ENCODE data around the gene RPRD2.

DNA sequence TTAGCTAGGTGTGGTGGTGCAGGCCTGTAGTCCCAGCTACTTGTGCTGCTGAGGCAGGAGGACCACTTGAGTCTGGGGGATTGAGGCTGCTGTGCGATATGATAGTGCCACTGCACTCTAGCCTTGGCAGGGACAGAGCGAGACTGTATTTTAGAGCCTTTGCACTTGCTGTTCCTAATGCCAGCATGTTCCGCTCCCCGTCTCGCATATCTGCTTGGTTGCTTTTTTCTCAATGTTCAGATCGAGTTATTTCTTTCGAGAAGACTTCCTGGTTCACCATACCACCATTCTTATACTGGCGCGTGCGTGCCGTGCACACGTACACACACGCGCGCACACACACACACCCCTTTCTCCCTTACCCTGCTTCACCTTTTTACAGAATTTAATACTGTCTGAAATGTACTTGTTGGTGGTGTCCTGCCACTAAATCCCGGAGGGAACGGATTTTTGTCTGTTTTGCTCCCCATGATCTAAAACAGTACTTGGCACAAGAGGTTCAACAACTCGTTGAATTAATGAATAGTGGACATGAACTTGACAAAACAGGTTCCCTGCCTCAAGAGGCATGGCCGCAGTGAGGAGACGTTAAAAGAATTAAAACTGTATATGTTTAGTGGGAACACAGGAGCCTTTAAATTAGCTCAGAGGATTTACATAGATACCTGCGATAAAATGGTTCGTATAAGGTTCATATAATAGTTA is 1.1 kb upstream of the RPRD2 start:
- TF ChIP-seq GATA3 (IDR thresholded peaks at IDR 0.05; ENCODE audit: low read depth, low read length) (no peak), GATA2 (IDR thresholded peaks at IDR 0.05; ENCODE audit: low read depth, low read length) (no peak)
